Keratinocyte (primary cell): ENCODE results near the gene CNNM3. TPM values are rescaled to one million over a fixed set of nuclear protein-coding genes. Genes with fewer than 3 reads are reported as not detected.

Source experiments
- DNase-seq: peaks from one replicate; pipeline ENCODE4 v3.0.0-alpha.2; 2011; ENCODE audit warnings: low read depth, missing footprints, low spot score
- FAIRE-seq: peaks from 2 replicates; lab custom pipeline; 2011; peaks lifted over from hg19 to GRCh38; lab: Jason Lieb, UNC
- H2AFZ ChIP-seq: 2 replicates; pipeline ENCODE4 v1.6.0; 2012; ENCODE audit warnings: low read length, control low read depth, inconsistent platforms; ENCODE audit not compliant: control insufficient read depth
- H3K27ac ChIP-seq: 2 replicates; pipeline ENCODE4 v1.5.1; 2011; ENCODE audit warnings: low read length; ENCODE audit not compliant: control insufficient read depth, insufficient read depth
- H3K27me3 ChIP-seq: 3 replicates; pipeline ENCODE4 v1.6.0; 2011; ENCODE audit warnings: low read length; ENCODE audit not compliant: control insufficient read depth, insufficient read depth; ENCODE audit errors: extremely low read depth
- H3K36me3 ChIP-seq, 2 experiments: 2 replicates in 1 of 2; 3 replicates in 1 of 2; pipeline ENCODE4 v1.5.1; 2011; ENCODE audit warnings: low read length in 2 of 2, mild to moderate bottlenecking in 1 of 2; ENCODE audit not compliant: control insufficient read depth in 2 of 2, insufficient read depth in 2 of 2; ENCODE audit errors: extremely low read depth in 1 of 2
- H3K4me1 ChIP-seq: 3 replicates; pipeline ENCODE4 v1.5.1; 2011; ENCODE audit warnings: low read length; ENCODE audit not compliant: control insufficient read depth, insufficient read depth; ENCODE audit errors: extremely low read depth
- H3K4me2 ChIP-seq: 3 replicates; pipeline ENCODE4 v1.6.0; 2011; ENCODE audit warnings: low read depth, low read length; ENCODE audit not compliant: control insufficient read depth, insufficient read depth; ENCODE audit errors: extremely low read depth
- H3K4me3 ChIP-seq, 3 experiments: fragments of 200-600 bp in 1 of 3; sonication (generic) in 1 of 3; 2 replicates in 2 of 3; 3 replicates in 1 of 3; pipeline ENCODE4 v1.5.1; 2011 to 2016; ENCODE audit warnings: low read length in 3 of 3, mild to moderate bottlenecking in 3 of 3, control low read depth in 2 of 3, inconsistent platforms in 1 of 3, low read depth in 1 of 3, mixed read lengths in 1 of 3, mixed run types in 1 of 3, moderate library complexity in 1 of 3; ENCODE audit not compliant: control insufficient read depth in 2 of 3, insufficient read depth in 2 of 3; ENCODE audit errors: extremely low read depth in 1 of 3
- H3K79me2 ChIP-seq: 2 replicates; pipeline ENCODE4 v1.6.0; 2012; ENCODE audit warnings: low read length; ENCODE audit not compliant: control insufficient read depth, insufficient read depth
- H3K9ac ChIP-seq: 3 replicates; pipeline ENCODE4 v1.6.0; 2011; ENCODE audit warnings: low read length; ENCODE audit not compliant: control insufficient read depth, insufficient read depth; ENCODE audit errors: extremely low read depth
- H3K9me1 ChIP-seq: 3 replicates; pipeline ENCODE4 v1.6.0; 2011; ENCODE audit warnings: low read length; ENCODE audit not compliant: control insufficient read depth, insufficient read depth; ENCODE audit errors: extremely low read depth
- H3K9me3 ChIP-seq: 2 replicates; pipeline ENCODE4 v1.5.1; 2012; ENCODE audit warnings: low read depth, low read length; ENCODE audit not compliant: control insufficient read depth
- H4K20me1 ChIP-seq: 3 replicates; pipeline ENCODE4 v1.6.0; 2011; ENCODE audit warnings: low read length; ENCODE audit not compliant: control insufficient read depth, insufficient read depth; ENCODE audit errors: extremely low read depth
- EZH2 ChIP-seq: IDR thresholded peaks from one replicate; pipeline ENCODE4 v1.6.1; 2012; ENCODE audit warnings: inconsistent platforms, mild to moderate bottlenecking, low read length, moderate library complexity
- dilution Hi-C: fragments of 300-500 bp; cut with MboI; formaldehyde crosslinking; loops from one replicate; pipeline ENCODE4 v1.7.0; 2020; ENCODE audit warnings: low sequenced_read_pairs; ENCODE audit not compliant: extremely low pct_ligation_motif_present
- polyA plus RNA-seq, 5 experiments: library from polyadenylated mRNA; depleted of rRNA in 3 of 5; stranded (reverse) in 3 of 5; stranded (forward) in 1 of 5; unstranded in 1 of 5; fragments of >200 nt; gene quantifications; 1 replicate in 1 of 5; 2 replicates in 3 of 5; 3 replicates in 1 of 5; pipeline versions ENCODE4 v1.2.1 to v1.2.3, GENCODE V29; 2011 to 2012; ENCODE audit warnings: missing spikeins in 2 of 5, low read depth in 1 of 5, low replicate concordance in 1 of 5
- TF ChIP-seq, protein P1 (sequence below), 3 experiments: IDR thresholded peaks in 1 of 3; conservative IDR thresholded peaks in 1 of 3; optimal IDR thresholded peaks in 1 of 3; 2 replicates in 2 of 3; 3 replicates in 1 of 3; pipeline versions ENCODE3 to v1.5.1; 2011; ENCODE audit warnings: low read length in 3 of 3, mild to moderate bottlenecking in 3 of 3, moderate library complexity in 2 of 3, control low read depth in 1 of 3, inconsistent platforms in 1 of 3; ENCODE audit not compliant: insufficient read depth in 2 of 3; ENCODE audit errors: extremely low read depth in 1 of 3

Gene CNNM3
- polyA plus RNA-seq, 1 donor (not counting 4 experiments of a cell fraction or from before 2014, with no cell fraction given), result 2.3 TPM

DNA sequence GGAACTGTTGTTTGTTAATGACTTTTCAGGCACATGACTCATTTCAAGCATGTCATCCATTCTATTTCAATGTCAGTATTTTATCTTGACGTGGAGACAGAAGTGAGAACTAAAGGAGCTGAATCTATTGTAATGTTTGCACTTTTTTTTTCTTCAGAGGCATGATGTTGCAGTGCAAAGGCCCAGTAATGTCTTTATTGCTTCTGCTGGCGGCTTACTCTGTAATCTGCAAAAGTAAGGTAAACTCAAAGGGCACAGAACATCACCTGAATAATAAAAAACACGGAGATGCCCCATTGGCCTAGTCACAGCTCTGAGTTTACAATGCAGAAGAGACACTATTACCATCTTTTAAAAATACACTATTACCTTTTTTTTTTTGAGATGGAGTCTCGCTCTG, 2.4 kb upstream of the CNNM3 start:
- Histone ChIP-seq H3K9me3 (no peaks in the 10 kb centered on the region), H3K79me2 (peaks cover 4% of the 10 kb centered on the region), H3K9ac (no peak overlapping the region), H2AFZ (no peak overlapping the region), H3K36me3 (peaks cover 0 to 4% of the 10 kb centered on the region in 2 experiments), H4K20me1 (peaks cover 3% of the 10 kb centered on the region), H3K9me1 (no peaks in the 10 kb centered on the region), H3K27me3 (no peaks in the 10 kb centered on the region), H3K4me3 (no peak overlapping the region), H3K27ac (no peak overlapping the region), H3K4me2 (no peak overlapping the region), H3K4me1 (peaks cover 14% of the 10 kb centered on the region)
- no peak for TF ChIP-seq EZH2
- TF ChIP-seq, protein P1, sequence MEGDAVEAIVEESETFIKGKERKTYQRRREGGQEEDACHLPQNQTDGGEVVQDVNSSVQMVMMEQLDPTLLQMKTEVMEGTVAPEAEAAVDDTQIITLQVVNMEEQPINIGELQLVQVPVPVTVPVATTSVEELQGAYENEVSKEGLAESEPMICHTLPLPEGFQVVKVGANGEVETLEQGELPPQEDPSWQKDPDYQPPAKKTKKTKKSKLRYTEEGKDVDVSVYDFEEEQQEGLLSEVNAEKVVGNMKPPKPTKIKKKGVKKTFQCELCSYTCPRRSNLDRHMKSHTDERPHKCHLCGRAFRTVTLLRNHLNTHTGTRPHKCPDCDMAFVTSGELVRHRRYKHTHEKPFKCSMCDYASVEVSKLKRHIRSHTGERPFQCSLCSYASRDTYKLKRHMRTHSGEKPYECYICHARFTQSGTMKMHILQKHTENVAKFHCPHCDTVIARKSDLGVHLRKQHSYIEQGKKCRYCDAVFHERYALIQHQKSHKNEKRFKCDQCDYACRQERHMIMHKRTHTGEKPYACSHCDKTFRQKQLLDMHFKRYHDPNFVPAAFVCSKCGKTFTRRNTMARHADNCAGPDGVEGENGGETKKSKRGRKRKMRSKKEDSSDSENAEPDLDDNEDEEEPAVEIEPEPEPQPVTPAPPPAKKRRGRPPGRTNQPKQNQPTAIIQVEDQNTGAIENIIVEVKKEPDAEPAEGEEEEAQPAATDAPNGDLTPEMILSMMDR (optimal IDR thresholded peaks at IDR 0.05 in 1 of 3, IDR thresholded peaks at IDR 0.05 in 1 of 3, conservative IDR thresholded peaks at IDR 0.05 in 1 of 3; ENCODE audit: extremely low read depth in 1 of 3, insufficient read depth in 2 of 3, low read length in 3 of 3), result no peak
- dilution Hi-C loops, result no loop called here
- no peak for FAIRE-seq
- no peak for DNase-seq

DNA sequence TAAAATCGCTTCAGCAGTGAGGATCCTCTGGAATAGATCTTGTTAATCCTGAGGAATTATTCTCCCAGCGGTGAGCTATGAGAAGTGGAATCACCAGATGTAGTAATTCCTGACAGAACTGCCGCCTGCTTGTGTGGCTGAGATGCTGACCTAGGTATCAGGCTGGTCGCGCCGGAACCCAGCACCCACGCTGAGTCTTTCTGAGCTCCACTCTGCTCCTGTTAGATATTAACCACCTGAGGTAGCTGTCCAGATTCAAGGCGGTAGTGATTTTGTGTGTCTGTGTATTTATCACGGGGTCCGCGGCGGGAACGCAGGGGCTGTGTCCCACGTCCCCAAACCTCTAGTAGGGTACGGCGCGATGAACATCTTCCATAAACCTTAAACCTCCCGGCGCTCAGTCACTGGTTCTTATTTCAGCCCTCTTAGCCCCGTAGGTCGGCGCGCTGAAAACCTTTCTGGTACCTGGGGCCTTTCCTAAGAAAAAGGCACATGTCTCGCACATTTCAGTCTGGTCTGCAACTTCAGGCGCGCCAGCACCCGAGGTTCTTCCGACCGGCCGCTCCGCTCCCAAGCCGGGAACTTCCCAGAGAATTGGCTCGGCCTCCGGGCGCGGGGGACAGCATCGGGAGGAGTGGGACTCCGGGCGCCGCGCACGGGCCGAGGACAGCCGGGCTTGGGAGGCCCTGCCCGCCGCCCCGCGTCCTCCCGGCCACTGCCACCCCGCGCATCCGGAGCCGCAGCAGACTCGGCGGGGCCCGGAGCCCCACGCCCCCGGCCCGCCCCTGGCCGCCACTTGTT, 542 bp upstream of the CNNM3 start:
- Histone ChIP-seq H3K9me1 (no peaks in the 10 kb centered on the region), H2AFZ (peak overlapping the region; percentile 85), H3K4me1 (peaks cover 14% of the 10 kb centered on the region), H3K79me2 (peaks cover 5% of the 10 kb centered on the region), H3K4me3 (peak overlapping the region; percentile 53 to 74 (median 57)), H3K27ac (peak overlapping the region; percentile 48), H3K36me3 (peaks cover 0 to 1% of the 10 kb centered on the region in 2 experiments), H3K9ac (peak overlapping the region; percentile 64), H3K27me3 (no peaks in the 10 kb centered on the region), H3K4me2 (peak overlapping the region; percentile 94), H4K20me1 (peaks cover 3% of the 10 kb centered on the region), H3K9me3 (no peaks in the 10 kb centered on the region)
- DNase-seq, result no peak
- dilution Hi-C loops, result no loop called here
- TF ChIP-seq, protein P1 (optimal IDR thresholded peaks at IDR 0.05 in 1 of 3, IDR thresholded peaks at IDR 0.05 in 1 of 3, conservative IDR thresholded peaks at IDR 0.05 in 1 of 3; ENCODE audit: extremely low read depth in 1 of 3, insufficient read depth in 2 of 3, low read length in 3 of 3), result no peak
- no peak for TF ChIP-seq EZH2
- FAIRE-seq, result no peak
